Measurements from ENCODE around the gene RTN1. TPM values are rescaled to one million over a fixed set of nuclear protein-coding genes. Genes with fewer than 3 reads are reported as not detected.

Gene RTN1
- total RNA-seq, 1 experiment from 2014 or later = 70.2 TPM

DNA sequence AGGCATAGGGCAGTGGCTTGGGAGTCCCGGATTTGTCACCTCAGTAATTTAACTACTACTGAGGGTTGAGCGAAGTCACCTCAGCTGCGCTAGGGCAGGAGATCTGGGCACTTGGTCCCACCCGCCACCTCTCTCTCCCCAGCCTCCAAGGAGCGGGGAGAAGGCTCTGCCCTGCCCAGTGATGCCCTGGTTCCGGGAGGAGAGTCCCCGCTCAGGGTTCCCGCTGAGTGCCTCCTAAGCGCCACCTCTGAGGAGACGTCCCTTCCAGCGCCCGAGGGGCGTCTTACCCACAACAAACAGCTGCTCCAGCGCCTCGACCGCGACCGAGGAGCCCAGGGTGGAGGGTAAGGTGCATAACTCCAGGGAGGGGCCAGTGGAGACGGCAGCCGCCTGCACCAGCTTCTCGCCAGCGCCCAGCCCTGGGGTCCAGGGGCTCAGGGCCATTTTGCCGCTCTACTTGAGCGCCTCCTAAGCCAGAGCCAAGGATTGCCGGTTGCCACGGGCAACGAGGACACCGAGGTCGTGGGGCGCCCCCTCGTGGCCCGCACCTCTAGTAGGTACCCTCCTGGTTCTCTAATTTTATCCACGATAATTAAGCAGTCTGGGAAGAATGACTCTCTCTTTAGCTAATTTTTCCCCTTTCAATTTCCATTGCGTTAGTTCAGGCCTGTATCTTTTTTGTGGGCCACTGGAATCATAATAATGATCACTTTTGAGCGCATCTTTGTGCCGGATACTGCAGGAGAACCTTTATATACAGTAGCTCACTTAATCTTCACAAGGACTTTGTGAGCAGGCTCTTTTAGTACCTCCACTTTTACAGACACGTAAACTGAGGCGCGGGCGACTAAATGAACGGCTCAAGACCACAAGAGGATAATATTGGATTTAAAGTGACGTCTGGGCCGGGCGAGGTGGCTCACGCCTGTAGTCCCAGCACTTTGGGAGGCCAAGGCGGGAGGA, 294.0 kb downstream of the RTN1 start, which contains the start of gene CCDC175:
CCDC175 (minus strand) TSS at position 481 of the 963 bp plus-strand sequence; CDS start at position 444, 37 bp downstream.
- peak; percentile 91 for DNase-seq (ENCODE audit: extremely low read depth, low read depth)

DNA sequence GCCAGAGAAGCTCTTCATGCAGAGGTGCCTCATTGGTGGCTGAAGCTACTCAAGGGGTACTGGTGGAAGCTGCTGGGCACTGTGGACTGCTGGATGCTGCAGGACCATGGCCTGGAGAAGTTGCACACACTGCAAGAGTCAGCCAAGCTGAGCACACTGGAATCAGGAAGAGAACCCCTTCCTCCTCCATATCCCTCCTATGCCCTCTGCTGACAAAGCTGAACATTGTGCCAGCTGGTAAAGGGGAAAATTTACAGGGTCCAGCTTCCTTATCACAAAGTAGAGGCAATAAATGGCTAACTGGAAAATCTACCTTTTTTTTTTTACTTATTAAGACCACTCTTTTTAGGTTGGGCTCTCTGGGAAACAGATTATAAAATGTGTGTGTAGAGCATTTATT, 300.5 kb downstream of the RTN1 start:
- no peak for DNase-seq (ENCODE audit: extremely low read depth, low read depth)

GRCh38 chr14:59566725-59567124, 303.9 kb downstream of the RTN1 start:
- DNase-seq (ENCODE audit: extremely low read depth, low read depth) = no peak

DNA sequence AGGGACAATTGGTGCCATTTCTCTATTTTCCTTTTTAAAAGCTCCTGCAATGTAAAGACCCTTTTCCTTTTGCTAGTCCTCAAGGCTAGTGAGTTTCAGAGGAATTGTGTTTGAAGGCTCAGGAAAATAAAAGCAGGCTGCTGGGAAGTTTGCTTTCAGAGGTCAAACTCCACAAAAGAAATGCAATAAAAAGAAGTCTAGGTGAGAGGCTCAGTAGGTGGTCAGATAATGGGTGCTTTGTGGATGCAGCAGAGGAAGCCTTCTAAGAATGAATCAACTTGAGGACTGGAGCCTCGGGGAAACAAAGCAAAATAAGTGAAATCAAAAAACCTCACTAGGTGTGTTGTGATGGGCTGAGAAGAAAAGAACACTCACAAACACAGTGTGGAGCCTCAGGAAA, 304.3 kb downstream of the RTN1 start:
- DNase-seq (ENCODE audit: extremely low read depth, low read depth) = no peak

DNA sequence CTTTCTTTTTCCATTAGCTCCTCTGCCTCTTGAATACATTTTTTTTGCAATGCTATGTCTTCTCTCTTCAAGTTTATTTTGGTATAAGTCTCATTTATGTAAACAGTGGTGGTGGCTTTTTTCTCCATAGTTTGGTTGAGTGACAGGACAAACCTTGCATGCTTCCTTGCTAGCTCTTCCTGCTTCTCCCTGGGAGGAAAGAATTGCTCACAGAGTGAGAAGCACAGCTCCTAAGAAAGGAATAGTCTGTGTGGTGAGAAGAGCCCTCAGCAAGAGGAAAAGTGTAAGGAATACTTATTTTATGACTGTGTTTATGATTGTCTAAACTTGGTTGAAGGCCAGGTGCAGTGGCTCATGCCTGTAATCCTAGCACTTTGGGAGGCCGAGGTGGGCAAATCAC, 305.5 kb downstream of the RTN1 start:
- no peak for DNase-seq (ENCODE audit: extremely low read depth, low read depth)

GRCh38 chr14:59564366-59564765, 306.2 kb downstream of the RTN1 start:
- no peak for DNase-seq (ENCODE audit: extremely low read depth, low read depth)

GRCh38 chr14:59547310-59547709, 323.3 kb downstream of the RTN1 start:
- DNase-seq (ENCODE audit: extremely low read depth, low read depth) = no peak

Small RNA genes lying within 50 kb of the gene (small RNA-seq; reads per million reads assigned to genes)
- gene MIR5586 = 0.10 to 2.6 reads per million in 2 experiments

Other genes with a start within 250 kb of the RTN1 start
- gene LRRC9, start 49.4 kb upstream of the RTN1 start, total RNA-seq (2014; rRNA removed; shearing (Covaris generic)) = 0.20 and 0.87 TPM in 2 replicates
- gene PCNX4, start 221.1 kb upstream of the RTN1 start, total RNA-seq (2014; rRNA removed; shearing (Covaris generic)) = 68.7 and 78.5 TPM in 2 replicates

All from NCI-H460 (cell line).